Astrocyte of the cerebellum (primary cell): ENCODE results near the gene PHF2.
A peak's percentile ranks its signal among the peaks of the same experiment; 100 is the strongest.

Experiments
- DNase-seq: peaks from one replicate; pipeline ENCODE4 v3.0.0-alpha.2; 2011; ENCODE audit warnings: low read depth
- H3K4me3 ChIP-seq: 2 replicates; pipeline ENCODE4 v1.5.1; 2011; ENCODE audit warnings: mild to moderate bottlenecking, low read depth, low read length, moderate library complexity
- in situ Hi-C: cut with HindIII; loops from 2 replicates; pipeline ENCODE4 v1.10.0; 2017; ENCODE audit warnings: low sequenced_read_pairs
- TF ChIP-seq, protein P1 (sequence below): IDR thresholded peaks from 2 replicates; pipeline ENCODE4 v1.5.1; 2012; ENCODE audit warnings: low read length, low read depth, moderate library complexity, mild to moderate bottlenecking; ENCODE audit errors: missing control alignments

The PHF2 gene

DNA sequence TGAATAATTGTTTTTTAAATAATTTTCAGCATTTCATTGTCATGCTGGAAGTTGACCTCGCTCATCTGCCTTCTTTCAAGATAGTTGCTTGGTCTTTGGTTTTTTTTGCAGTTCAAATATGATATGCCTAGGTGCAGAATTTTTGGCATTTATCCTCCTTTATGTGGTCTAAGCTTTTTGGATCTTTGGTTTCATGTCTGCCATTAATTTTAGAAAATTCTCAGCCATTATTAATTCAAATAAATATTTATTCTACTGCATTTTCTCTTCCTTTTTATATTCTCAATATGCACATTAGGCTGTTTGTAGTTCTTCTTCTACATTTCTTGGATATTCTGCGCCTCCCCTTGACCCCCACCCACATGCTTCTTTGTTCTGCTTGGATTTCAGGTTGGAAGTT lies 63.6 kb downstream of the PHF2 start:
- TF ChIP-seq, protein P1, sequence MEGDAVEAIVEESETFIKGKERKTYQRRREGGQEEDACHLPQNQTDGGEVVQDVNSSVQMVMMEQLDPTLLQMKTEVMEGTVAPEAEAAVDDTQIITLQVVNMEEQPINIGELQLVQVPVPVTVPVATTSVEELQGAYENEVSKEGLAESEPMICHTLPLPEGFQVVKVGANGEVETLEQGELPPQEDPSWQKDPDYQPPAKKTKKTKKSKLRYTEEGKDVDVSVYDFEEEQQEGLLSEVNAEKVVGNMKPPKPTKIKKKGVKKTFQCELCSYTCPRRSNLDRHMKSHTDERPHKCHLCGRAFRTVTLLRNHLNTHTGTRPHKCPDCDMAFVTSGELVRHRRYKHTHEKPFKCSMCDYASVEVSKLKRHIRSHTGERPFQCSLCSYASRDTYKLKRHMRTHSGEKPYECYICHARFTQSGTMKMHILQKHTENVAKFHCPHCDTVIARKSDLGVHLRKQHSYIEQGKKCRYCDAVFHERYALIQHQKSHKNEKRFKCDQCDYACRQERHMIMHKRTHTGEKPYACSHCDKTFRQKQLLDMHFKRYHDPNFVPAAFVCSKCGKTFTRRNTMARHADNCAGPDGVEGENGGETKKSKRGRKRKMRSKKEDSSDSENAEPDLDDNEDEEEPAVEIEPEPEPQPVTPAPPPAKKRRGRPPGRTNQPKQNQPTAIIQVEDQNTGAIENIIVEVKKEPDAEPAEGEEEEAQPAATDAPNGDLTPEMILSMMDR = no peak
- no peak overlapping the region for H3K4me3 ChIP-seq
- no peak for DNase-seq
- in situ Hi-C loops = no loop called here

DNA sequence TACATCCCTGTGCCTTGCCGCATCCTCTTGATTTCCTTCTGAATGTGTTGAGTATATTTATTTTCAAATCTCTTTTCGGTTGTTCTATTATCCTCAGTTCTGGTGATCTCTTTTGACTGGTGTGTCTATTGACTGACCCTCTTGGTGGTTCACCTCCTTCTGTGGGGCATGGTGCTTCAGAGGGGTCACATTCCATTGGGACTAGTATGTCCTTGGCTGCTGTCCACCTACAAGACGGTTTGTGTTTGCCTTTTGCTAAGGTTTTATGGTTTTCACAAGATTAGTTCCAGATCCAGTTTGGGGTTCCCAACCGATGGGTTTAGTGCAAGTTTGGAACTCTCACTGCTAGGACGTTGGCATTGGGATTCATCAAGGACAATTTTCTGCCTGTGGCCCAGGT lies 66.6 kb downstream of the PHF2 start:
- DNase-seq = peak; percentile 68
- no peak overlapping the region for H3K4me3 ChIP-seq
- in situ Hi-C loops = no loop called here
- TF ChIP-seq, protein P1 = no peak

DNA sequence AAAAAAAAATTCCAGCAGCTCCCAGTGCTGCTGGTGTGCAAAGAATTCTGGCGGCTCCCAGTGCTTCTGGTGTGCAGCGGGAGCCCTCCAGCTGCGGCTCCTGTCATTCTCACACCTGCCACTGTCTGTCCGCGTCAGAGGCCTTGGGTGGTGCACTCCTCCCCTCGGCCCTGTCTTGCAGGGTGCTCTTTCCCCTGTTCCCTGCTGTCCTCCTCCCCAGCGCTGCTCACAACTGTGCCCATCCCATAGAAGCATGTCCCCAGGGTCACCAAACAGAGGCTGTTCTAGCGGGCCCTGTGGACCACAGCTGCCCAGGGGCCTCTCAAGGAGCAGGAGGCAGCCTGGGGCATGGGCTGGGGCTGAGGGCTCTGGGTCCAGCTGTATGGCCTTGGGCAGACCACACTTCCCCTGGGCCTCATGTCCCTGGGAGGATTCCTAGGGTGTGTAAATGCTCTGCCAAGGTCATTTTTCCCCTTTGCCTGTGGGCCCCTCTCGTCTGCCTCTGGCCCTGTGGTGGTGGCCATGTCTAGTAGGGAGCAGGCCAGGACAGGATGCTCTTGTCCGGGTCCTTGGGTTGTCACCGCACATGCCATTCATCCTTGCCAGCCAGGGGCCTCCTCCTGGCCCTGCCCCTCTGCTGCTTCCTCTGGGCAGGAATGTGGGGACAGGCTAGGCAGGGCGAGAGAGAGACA lies 68.2 kb downstream of the PHF2 start:
- H3K4me3 ChIP-seq = no peak overlapping the region
- in situ Hi-C loops = no loop called here
- TF ChIP-seq, protein P1 = no peak
- no peak for DNase-seq

DNA sequence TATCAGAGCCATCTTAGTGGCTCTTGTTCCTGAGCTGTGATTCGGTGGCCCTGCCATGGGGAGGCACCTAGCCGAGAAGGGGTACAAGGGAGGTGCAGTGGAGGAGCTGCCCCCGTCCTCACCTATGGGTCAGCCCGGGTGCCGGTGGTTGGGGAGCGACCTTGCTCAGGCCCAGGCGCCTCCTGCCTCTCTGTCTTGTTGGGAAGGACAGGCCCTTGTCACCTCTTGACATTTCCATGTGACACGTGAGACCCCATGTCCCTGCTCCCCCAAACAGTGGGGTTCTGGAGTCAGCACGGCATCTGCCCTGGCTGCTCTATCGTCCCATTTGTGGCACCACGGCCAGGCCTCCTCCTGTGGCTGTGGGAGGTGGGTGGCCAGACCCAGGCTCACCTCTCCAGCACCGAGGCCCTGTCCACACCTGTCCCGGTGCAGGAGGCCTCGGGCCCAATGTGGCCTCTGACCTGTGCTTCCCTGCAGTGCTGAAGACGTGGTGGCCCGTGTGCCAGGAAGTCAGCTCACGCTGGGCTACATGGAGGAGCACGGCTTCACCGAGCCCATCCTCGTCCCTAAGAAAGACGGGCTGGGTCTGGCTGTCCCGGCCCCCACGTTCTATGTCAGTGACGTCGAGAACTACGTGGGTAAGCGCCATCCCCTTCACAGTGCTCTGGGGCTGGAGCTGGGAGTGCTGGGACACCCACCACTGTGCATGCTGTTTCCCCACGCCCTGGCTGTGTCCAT lies 68.9 kb downstream of the PHF2 start:
- in situ Hi-C loops = no loop called here
- no peak for DNase-seq
- no peak overlapping the region for H3K4me3 ChIP-seq
- TF ChIP-seq, protein P1 = no peak

DNA sequence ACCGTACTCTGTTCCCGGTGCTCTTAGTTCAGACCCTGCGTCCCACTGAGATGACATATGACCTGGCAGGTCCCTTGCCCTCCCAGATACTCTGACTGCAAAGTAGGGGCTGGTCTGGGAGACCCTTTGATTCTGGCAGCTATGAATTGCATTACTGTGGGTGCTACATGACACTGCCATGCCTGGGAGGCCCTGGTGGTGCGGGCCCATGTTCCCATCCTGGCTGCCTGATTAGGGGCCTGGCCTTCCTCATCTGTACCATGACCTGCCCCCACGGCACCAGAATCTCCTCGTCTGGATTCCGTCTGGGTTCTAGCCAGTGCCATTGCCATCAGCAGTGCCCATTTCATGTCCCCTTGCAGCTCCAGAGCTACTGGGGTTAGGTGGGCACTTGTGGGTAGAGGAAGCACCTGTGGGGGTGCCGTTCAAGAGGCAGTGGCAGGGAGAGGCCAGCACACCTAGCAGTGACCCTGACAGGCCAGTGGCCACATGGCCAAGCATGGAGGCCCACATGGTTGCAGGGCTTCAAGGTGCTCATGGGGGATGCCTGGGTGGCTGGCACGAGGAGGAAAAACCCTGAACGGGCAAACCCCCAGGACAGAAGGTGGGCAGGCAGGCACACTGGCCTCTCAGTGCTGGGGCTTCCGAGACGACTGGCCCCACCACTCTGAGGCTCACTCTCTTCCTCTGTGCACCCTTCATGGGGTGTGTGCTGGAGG lies 69.7 kb downstream of the PHF2 start:
- no peak for DNase-seq
- in situ Hi-C loops = no loop called here
- TF ChIP-seq, protein P1 = no peak
- H3K4me3 ChIP-seq = no peak overlapping the region

DNA sequence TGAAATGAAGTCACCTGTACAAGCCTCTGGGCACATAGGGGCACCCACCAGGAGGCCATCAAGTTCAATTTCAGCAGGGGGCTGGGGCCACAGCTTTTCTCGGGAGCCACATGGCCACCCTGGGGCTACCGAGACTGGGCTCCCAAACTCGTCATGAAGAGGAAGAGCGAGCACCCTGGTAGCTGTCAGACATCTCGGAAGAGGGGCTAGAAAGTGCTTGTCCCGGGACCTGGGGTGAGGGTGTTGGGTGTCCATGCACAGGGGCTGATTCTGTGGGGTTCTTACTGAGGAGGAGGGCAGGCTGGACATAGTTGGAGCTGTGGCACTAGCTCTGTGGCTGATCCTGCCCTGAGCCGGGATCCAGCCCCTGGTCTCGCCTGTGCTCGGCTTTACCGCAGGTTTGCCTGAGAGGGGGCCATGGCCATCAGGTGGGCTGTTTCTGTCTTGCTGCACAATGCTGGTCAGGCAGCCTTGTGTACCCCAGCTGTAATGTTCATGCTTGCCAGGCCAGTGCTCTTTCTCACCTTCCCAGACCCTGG lies 70.3 kb downstream of the PHF2 start:
- no peak overlapping the region for H3K4me3 ChIP-seq
- TF ChIP-seq, protein P1 = no peak
- in situ Hi-C loops = no loop called here
- DNase-seq = no peak
